ENCODE results near the gene LY6G6C. TPM values are rescaled to one million over a fixed set of nuclear protein-coding genes. Genes with fewer than 3 reads are reported as not detected.

Gene LY6G6C
- total and polyA plus RNA-seq, 2 of the 4 experiments (the other 2 are of a cell fraction): not detected

DNA sequence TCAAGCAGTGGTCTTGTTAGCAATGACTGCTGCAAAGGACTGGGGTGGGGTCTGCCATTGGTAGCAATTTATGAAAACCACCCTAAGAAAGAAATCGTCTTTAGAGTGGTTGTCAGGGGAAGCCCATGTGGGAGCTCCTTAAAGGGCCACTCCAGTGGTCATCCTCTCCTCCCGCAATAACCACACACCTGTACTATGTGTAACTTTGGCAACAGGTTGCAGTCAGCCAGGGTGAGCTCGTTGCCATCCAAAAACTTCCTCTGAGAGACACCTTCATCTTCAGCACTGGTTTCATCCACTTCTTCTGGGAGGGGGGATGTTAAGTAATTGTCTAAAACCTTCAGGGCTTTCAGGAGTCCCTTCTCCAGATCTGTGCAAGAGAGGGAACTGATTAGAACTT, 10.5 kb upstream of the LY6G6C start:
- H2BK15ac ChIP-seq (ENCODE audit: low read depth, low read length): no peak overlapping the region
- no peak overlapping the region for H3K18ac ChIP-seq (ENCODE audit: low read depth, low read length)
- no peak overlapping the region for H3K27ac ChIP-seq (ENCODE audit: insufficient read depth, low read length)
- no peaks in the 10 kb centered on the region for H3K9me3 ChIP-seq (ENCODE audit: control insufficient read depth, insufficient read depth, low read length)
- dilution Hi-C loops (cut with HindIII; ENCODE audit: low sequenced_read_pairs, unreplicated experiment) (no loop called here), intact Hi-C loops (cut with micrococcal nuclease) (no loop called here), in situ Hi-C loops (cut with MboI; ENCODE audit: low sequenced_read_pairs) (no loop called here)
- no peak overlapping the region for H2BK5ac ChIP-seq (ENCODE audit: low read depth, low read length, poor library complexity, severe bottlenecking)
- peaks cover 38% of the 10 kb centered on the region for H4K20me1 ChIP-seq (ENCODE audit: insufficient read depth, low read length)
- H4K8ac ChIP-seq (ENCODE audit: low read depth in 2 of 2, low read length in 2 of 2): no peak overlapping the region
- peaks cover 3 to 72% of the 10 kb centered on the region in 2 experiments; a peak in 3 of 4 replicates for H3K79me1 ChIP-seq (ENCODE audit: low read depth in 1 of 2, low read length in 2 of 2)
- ChIA-PET CTCF (interaction anchor here (0.6 kb wide), 1 partner anchor 16 kb away, joined by 3 read pairs; no protein-coding TSS in a partner anchor), POLR2A (ENCODE audit: unreplicated experiment) (no interaction called here)
- ATAC-seq (ENCODE audit: low read depth): no peak
- H3K23ac ChIP-seq (ENCODE audit: low read depth, low read length): 0 out of 2 replicates have a peak overlapping the region, but pooled peaks have one; percentile 49
- H2AK9ac ChIP-seq (replicated peaks; ENCODE audit: low read depth, low read length, poor library complexity): no peak overlapping the region
- no peak overlapping the region for H3K14ac ChIP-seq (replicated peaks; ENCODE audit: low read depth, low read length)
- H3K9ac ChIP-seq (ENCODE audit: low read depth, low read length): no peak overlapping the region
- BruUV-seq (replicated peaks): no TSS peak
- TF ChIP-seq NFE2L2 (IDR thresholded peaks at IDR 0.05; ENCODE audit: low read depth, low read length) (no peak), SMC3 (IDR thresholded peaks at IDR 0.05; ENCODE audit: low read depth, low read length) (no peak), CEBPB (IDR thresholded peaks at IDR 0.05; ENCODE audit: low read depth, low read length) (no peak), RCOR1 (IDR thresholded peaks at IDR 0.05; ENCODE audit: insufficient replicate concordance, low read length) (no peak), POLR2A (IDR thresholded peaks at IDR 0.05; ENCODE audit: low read depth, low read length) (no peak), RAD21 (IDR thresholded peaks at IDR 0.05; ENCODE audit: low read length) (no peak), CHD1 (IDR thresholded peaks at IDR 0.05; ENCODE audit: low read depth, low read length) (no peak), FOS (IDR thresholded peaks at IDR 0.05; ENCODE audit: low read depth, low read length) (no peak), BHLHE40 (IDR thresholded peaks at IDR 0.05; ENCODE audit: low read depth, low read length) (no peak), RFX5 (IDR thresholded peaks at IDR 0.05; ENCODE audit: low read depth, low read length) (no peak), MAZ (IDR thresholded peaks at IDR 0.05; ENCODE audit: borderline replicate concordance, low read depth, low read length) (no peak)
- TF ChIP-seq, protein P1, sequence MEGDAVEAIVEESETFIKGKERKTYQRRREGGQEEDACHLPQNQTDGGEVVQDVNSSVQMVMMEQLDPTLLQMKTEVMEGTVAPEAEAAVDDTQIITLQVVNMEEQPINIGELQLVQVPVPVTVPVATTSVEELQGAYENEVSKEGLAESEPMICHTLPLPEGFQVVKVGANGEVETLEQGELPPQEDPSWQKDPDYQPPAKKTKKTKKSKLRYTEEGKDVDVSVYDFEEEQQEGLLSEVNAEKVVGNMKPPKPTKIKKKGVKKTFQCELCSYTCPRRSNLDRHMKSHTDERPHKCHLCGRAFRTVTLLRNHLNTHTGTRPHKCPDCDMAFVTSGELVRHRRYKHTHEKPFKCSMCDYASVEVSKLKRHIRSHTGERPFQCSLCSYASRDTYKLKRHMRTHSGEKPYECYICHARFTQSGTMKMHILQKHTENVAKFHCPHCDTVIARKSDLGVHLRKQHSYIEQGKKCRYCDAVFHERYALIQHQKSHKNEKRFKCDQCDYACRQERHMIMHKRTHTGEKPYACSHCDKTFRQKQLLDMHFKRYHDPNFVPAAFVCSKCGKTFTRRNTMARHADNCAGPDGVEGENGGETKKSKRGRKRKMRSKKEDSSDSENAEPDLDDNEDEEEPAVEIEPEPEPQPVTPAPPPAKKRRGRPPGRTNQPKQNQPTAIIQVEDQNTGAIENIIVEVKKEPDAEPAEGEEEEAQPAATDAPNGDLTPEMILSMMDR (conservative IDR thresholded peaks at IDR 0.05; ENCODE audit: low read depth, low read length): no peak
- TF ChIP-seq, protein P2, sequence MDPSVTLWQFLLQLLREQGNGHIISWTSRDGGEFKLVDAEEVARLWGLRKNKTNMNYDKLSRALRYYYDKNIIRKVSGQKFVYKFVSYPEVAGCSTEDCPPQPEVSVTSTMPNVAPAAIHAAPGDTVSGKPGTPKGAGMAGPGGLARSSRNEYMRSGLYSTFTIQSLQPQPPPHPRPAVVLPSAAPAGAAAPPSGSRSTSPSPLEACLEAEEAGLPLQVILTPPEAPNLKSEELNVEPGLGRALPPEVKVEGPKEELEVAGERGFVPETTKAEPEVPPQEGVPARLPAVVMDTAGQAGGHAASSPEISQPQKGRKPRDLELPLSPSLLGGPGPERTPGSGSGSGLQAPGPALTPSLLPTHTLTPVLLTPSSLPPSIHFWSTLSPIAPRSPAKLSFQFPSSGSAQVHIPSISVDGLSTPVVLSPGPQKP (IDR thresholded peaks at IDR 0.05; ENCODE audit: borderline replicate concordance, low read depth, low read length): no peak
- TF ChIP-seq, protein P3, sequence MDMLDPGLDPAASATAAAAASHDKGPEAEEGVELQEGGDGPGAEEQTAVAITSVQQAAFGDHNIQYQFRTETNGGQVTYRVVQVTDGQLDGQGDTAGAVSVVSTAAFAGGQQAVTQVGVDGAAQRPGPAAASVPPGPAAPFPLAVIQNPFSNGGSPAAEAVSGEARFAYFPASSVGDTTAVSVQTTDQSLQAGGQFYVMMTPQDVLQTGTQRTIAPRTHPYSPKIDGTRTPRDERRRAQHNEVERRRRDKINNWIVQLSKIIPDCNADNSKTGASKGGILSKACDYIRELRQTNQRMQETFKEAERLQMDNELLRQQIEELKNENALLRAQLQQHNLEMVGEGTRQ (IDR thresholded peaks at IDR 0.05; ENCODE audit: low read depth, low read length): no peak
- no peak overlapping the region for H3K4ac ChIP-seq (ENCODE audit: low read depth, low read length)
- no peak overlapping the region for H2BK120ac ChIP-seq (ENCODE audit: low read depth, low read length)
- no peak overlapping the region for H2BK20ac ChIP-seq (ENCODE audit: low read depth, low read length)
- no peak overlapping the region for H4K5ac ChIP-seq (ENCODE audit: low read depth, low read length)
- DNase-seq: no peak
- H3K4me3 ChIP-seq (ENCODE audit: insufficient read depth, low read depth, low read length): no peak overlapping the region
- peaks cover 42% of the 10 kb centered on the region for H3K36me3 ChIP-seq (ENCODE audit: control insufficient read depth, insufficient read depth, low read length)
- no CpG with 5 or more reads among the region's 3 CpGs for WGBS, 2 experiments (ENCODE audit: extremely low coverage in 2 of 2, insufficient read length in 1 of 2)
- peaks cover 10% of the 10 kb centered on the region for H3K9me1 ChIP-seq (ENCODE audit: insufficient read depth, low read length)
- H3K4me2 ChIP-seq (ENCODE audit: low read depth, low read length): no peak overlapping the region
- H2AFZ ChIP-seq (replicated peaks; ENCODE audit: low read length, poor library complexity): no peak overlapping the region
- no peak overlapping the region for H4K91ac ChIP-seq (ENCODE audit: insufficient read depth, low read depth, low read length)
- no peak overlapping the region for H2AK5ac ChIP-seq (ENCODE audit: low read depth, low read length)
- no peak overlapping the region for H3K56ac ChIP-seq (ENCODE audit: extremely low read depth, insufficient read depth, low read length)
- H3K4me1 ChIP-seq (ENCODE audit: control insufficient read depth, insufficient read depth, low read length): peaks cover 13% of the 10 kb centered on the region
- H3K27me3 ChIP-seq (ENCODE audit: control insufficient read depth, insufficient read depth, low read length): no peaks in the 10 kb centered on the region
